NCI-H1105 treated with DMSO at 0.1 percent for 48 hours (cell line): ENCODE results near the gene SLC6A5.

Experiments used
- DNase-seq: peaks from one replicate; lab custom pipeline; 2025; lab: John Stamatoyannopoulos, UW

SLC6A5 gene

DNA sequence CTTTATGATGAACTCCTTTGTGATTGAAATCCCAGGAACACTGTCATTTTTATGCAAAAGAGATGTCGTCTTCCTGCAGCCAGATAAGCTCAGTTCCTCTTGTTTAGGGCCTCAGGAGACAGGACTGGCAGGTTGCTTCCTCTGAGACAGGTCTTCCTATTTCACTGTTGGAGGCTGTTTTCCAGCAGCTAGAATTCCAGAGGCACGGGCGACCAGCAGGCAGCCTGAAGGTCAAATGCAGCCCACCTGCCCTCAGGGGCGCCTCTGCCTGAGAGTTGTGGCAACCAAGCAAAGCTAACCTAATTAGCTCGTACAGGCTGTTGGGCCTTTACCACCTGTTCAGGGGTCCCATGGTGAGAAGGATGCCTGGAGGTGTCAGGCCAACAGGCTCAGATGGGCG, 22.3 kb downstream of the SLC6A5 start:
- DNase-seq: no peak

DNA sequence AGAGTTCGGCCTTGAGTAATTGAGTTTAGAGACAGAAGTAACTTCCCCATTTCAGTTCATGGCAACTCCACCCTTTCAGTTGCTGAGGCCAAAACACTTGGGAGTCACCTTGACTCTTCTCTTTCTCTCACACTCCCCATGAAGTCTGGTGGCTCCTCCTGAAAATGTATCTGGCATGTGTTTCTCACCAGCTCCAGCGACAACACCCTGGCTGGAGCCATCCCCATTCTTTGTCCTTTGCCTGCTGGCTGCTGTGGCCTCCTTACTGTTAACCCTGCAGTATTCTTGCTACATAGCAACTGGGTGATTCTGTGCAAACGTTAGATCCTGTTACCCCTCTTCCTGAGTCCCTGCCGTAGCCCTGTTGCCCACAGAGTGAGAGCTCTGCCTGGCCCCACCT, 23.8 kb downstream of the SLC6A5 start:
- no peak for DNase-seq

DNA sequence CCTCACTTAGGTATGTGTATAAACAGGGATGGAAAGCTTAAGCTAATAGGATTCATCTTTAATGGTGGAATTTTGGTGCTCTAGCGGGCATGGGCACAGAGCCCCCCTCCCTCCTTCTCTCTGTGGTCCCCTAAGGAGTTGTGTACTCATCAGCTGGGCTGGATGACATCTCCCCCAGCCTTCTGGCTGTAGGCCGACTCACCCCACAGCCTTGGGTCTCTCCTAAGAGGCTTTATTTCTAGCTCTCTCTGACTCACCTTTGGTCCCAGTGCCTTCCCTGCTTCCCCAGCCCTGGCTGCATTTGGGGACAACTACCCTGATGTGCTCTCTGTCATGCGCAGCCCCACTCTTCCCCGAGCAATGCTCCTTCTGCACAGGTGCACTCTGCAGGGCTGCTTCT, 26.9 kb downstream of the SLC6A5 start:
- DNase-seq: no peak

GRCh38 chr11:20627026-20627425, 27.6 kb downstream of the SLC6A5 start:
- DNase-seq: no peak

- no peak for DNase-seq
Measured at GRCh38 chr11:20627701-20628100, 28.3 kb downstream of the SLC6A5 start.

DNA sequence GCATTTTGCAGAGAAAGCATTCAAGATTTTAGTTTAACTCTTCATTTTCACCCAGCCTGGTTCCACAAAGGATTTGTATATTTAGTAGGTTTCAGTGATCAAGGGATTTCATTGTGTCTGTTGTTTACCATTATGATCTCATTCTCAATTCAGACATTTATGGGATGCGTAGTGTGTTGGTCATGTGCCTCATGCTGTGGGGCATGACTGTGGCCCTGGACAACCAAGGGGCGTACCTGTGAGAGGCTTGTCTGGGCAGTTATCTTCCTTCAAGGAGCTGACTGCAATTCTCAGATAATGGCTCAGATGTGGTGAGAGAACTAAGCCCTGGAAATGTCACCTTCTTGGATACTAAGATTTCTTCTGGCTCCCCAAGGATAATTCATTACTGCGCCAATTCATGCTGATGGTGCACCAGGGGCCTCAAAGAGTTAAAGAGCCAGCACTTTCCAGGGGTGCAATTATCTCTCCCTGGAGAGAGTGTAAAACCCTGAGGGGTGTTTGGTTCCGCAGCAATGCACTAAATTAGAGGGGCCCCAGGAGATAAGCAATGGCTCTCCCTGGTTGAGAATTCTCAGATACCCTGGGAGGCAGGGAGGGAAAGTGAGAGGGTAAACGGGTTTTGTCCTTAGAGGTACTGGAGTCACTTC, 32.2 kb downstream of the SLC6A5 start:
- no peak for DNase-seq

DNA sequence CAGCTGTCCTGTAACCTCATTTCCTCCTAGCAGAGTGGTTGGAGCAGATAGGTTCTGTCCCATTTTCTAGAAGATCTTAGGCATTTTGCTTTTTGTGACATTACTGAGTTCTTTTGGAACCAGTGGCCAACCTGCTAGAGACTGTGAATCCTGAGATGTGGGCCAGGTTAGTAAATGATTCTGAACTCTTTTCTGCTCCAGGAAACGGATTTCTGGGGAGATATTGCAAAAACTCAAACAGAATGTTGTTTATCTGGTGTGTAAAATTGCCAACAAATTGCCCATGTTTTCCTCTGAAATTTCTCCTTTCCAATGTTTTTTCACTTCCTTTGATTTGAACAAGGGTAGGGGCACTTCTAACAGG, 32.7 kb downstream of the SLC6A5 start:
- DNase-seq: no peak

DNA sequence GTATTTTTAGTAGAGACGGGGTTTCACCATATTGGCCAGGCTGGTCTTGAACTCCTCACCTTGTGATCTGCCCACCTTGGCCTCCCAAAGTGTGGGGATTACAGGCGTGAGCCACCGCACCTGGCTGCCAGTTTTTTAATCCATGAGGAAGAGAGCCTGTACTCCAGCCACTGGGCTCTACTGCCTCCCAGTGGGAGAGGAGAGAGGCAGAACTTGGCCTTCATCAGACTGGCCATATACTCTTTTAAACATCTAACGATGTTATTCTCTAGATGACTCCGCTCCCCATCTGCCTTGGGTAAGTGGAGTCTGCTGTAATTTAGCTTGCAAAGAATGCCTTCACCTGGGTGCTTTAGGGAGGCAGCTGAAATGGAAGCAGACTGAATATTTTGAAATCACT, 34.6 kb downstream of the SLC6A5 start:
- DNase-seq: no peak

GRCh38 chr11:20634781-20635180, 35.4 kb downstream of the SLC6A5 start:
- DNase-seq: no peak

- no peak for DNase-seq
Measured at GRCh38 chr11:20638074-20638473, 38.7 kb downstream of the SLC6A5 start.

DNA sequence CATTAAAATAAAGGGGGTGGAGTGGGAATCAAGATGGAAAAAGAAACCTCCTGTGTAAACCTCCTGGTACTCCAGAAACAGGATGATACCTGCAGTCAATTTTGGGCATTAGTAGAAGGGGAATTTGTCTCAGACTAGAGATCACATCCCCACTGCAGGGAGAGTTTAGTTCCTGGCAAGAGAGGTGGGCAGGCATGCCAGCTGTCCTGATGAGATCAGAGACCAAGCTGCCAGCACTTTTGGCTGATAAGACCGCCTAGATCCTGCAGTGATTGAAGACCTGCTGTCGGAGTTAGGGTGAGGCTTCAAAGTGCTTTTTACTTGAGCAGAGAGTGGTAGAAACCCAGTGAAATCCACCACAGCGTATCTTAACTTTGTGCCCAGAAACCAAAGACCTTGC, 40.3 kb downstream of the SLC6A5 start:
- DNase-seq: no peak

- no peak for DNase-seq
Measured at GRCh38 chr11:20640401-20640800, 41.0 kb downstream of the SLC6A5 start.

DNA sequence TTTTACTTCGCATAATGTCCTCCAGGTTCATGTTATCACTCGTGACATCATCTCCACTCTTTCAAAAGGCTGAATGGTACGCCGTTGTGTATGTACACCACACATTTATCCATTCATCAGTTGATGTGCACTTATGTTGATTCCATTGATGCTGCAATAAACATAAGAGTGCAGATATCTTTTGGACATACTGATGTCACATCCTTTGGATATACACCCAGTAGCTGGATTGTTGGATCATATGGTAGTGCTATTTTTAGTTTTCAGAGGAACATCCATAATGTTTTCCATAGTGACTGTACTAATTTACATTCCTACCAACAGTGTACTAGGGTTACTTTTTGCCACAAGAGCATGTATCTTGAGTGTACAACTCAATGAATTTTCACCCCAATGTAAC, 45.0 kb downstream of the SLC6A5 start:
- DNase-seq: no peak

- peak; percentile 68 for DNase-seq
Measured at GRCh38 chr11:20647976-20648565, 48.7 kb downstream of the SLC6A5 start.

GRCh38 chr11:20652150-20652806, 52.9 kb downstream of the SLC6A5 start:
- DNase-seq: no peak

DNA sequence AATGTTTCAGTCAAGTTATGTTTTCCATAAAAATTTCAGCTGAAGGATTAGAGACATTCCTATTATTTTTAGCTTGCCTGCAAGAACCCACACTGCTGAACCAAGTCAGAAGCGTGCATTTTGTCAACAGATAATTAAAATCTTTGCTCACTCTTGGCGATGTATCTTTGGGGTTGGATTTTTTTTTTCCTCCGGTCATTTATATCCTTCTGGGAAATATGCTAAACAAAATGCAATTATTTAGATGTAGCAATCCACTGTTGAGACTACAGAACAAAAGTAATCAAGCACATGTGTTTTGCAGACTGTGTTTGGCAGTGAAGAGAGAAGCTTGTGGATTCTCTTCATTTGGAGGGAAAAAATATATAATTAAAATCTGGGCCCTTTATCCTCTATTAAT, 54.6 kb downstream of the SLC6A5 start:
- no peak for DNase-seq

DNA sequence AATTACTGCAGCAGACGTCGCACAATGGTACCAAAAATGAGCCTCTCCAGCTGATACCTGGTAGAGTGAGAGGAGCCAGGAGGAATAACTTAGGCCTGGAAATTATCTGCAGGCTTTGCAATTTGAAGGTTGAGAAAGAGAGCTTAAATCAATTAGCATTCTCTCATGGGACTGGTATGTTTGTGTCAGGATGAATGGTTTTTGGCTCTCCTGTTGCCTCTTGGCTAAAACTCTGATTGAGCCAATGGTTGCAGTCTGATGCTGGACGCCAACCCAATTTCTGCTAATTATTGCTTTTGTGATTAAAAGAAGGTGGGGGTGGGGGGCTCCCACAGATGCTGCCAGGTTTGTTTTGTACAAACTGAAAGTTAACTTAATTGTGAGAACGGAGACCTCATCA, 57.5 kb downstream of the SLC6A5 start:
- peak; percentile 77 for DNase-seq

GRCh38 chr11:20658135-20658534, 58.7 kb downstream of the SLC6A5 start:
- DNase-seq: peak; percentile 12

DNA sequence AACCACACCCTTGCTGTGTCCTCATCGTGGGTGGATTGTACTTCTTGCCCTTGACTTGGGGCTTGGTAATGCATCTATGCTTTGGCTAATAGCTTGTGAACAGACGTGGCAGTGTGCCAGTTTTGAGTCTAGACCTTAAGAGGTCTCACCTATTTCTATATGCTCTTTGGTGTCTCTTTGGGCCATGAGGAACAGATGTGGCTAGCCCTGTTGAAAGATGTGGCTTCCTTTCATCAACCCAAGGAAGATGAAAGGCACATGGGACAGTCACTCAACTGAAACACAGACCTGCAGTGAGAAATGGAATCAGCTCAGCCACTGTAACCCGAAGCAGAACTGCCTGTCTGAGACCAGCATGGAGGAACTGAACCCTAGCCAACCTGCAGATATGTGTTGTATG, 62.0 kb downstream of the SLC6A5 start:
- DNase-seq: no peak

- no peak for DNase-seq
Measured at GRCh38 chr11:20661850-20662249, 62.4 kb downstream of the SLC6A5 start.

- DNase-seq: no peak
Measured at GRCh38 chr11:20668131-20668809, 68.9 kb downstream of the SLC6A5 start.

GRCh38 chr11:20668844-20669819, 69.7 kb downstream of the SLC6A5 start, which contains the start of gene NELL1:
NELL1 (plus strand) TSS chr11:20669586.
- DNase-seq: peak; percentile 37
